HG02981 (cell line): ENCODE measurements around the gene CCDC80.

ENCODE experiments used
- ATAC-seq: cut with Tn5 transposase; IDR thresholded peaks from one replicate; pipeline ENCODE4 v1.9.1; 2021; ENCODE audit warnings: mild to moderate bottlenecking, moderate library complexity; ENCODE audit not compliant: unreplicated experiment

Gene CCDC80, protein sequence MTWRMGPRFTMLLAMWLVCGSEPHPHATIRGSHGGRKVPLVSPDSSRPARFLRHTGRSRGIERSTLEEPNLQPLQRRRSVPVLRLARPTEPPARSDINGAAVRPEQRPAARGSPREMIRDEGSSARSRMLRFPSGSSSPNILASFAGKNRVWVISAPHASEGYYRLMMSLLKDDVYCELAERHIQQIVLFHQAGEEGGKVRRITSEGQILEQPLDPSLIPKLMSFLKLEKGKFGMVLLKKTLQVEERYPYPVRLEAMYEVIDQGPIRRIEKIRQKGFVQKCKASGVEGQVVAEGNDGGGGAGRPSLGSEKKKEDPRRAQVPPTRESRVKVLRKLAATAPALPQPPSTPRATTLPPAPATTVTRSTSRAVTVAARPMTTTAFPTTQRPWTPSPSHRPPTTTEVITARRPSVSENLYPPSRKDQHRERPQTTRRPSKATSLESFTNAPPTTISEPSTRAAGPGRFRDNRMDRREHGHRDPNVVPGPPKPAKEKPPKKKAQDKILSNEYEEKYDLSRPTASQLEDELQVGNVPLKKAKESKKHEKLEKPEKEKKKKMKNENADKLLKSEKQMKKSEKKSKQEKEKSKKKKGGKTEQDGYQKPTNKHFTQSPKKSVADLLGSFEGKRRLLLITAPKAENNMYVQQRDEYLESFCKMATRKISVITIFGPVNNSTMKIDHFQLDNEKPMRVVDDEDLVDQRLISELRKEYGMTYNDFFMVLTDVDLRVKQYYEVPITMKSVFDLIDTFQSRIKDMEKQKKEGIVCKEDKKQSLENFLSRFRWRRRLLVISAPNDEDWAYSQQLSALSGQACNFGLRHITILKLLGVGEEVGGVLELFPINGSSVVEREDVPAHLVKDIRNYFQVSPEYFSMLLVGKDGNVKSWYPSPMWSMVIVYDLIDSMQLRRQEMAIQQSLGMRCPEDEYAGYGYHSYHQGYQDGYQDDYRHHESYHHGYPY

DNA sequence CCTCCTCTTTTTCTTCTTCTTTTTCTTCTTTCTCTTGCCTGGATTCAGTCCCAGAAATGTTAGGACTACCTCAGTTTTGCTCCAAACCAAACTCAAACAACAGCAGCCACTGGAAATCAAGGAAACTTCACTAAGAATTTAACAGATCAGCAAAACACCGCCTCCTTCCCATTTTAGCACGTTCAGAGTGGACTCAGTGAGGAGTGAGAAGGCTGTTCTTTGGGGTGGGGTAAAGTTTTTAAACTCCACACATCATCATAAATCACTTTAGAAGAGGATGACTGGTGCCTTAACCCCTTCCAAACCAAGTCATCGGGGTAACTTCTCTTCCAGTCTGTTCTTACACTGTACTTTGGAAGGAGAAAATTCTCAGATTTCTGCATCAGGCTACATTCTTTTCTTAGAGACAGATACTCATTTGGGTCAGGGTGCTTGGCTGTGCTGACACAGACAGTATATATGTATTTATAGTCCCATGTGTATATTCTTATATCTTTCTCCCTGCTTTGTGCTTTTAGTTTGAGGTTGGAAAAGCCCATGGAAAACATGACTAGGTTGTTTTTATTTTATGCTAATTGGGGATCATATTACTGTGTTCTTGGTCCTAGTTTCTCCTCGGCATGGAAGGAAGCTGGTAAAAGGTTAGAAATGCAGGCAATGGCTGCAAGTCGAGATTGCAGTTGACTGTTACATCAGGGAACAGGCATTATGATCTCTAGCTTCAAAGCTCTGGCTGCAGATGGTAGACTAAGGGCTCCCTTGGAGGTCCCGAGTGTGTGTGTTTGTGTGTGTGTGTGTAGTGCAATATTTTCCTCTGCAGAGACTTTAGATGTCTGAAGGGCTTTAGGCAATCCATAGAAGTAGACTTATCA is at the start of gene CCDC80:
Gene CCDC80 (minus strand): TSS at position 214 of the 872 bp plus-strand sequence. CDS start 1,238 bp downstream, outside the sequence.
- no peak for ATAC-seq

DNA sequence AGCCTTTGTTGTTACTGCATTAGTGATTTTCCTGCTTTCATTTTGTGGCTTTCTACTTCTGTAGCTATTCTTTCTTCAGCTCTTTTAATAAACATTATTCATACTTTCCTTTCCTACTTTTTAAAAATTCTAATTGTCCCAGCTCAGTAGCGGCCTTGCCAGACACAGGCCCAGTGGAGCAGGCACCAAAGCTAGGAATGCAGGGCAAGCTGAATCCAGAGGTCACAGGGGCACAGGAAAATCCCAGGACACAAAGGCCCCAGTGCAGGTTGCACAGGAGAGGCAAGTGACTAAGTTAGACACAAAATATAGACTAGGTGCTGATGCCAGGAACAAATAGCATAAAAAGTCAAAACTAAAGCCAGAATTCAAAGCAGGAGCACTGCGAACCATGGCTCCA is 49.0 kb upstream of the CCDC80 start:
- ATAC-seq = no peak

- no peak for ATAC-seq
Measured at GRCh38 chr3:112689385-112689784, 48.4 kb upstream of the CCDC80 start.

GRCh38 chr3:112688819-112689218 is 47.9 kb upstream of the CCDC80 start:
- ATAC-seq = no peak

GRCh38 chr3:112688085-112688769 is 47.3 kb upstream of the CCDC80 start:
- no peak for ATAC-seq

DNA sequence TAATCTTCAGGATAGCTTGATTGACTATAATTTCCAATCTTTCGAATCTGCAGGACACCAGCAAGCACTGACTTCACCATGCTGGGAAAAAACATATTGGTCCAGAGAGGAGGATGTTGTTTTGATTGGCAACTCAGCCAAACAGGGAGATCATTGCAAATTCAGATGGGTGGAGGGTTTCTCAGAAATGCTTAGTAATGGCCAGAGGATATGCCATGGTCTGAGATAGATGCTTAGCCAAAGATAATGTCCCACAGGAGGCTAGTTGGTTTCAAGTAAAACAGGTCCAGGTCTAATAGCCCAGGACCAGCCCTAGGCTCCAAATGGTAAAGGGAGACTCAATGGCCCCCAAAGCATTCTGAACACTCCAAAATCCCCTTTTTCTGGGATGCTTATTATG is 46.7 kb upstream of the CCDC80 start:
- no peak for ATAC-seq

GRCh38 chr3:112687211-112687610 is 46.3 kb upstream of the CCDC80 start:
- ATAC-seq = no peak

DNA sequence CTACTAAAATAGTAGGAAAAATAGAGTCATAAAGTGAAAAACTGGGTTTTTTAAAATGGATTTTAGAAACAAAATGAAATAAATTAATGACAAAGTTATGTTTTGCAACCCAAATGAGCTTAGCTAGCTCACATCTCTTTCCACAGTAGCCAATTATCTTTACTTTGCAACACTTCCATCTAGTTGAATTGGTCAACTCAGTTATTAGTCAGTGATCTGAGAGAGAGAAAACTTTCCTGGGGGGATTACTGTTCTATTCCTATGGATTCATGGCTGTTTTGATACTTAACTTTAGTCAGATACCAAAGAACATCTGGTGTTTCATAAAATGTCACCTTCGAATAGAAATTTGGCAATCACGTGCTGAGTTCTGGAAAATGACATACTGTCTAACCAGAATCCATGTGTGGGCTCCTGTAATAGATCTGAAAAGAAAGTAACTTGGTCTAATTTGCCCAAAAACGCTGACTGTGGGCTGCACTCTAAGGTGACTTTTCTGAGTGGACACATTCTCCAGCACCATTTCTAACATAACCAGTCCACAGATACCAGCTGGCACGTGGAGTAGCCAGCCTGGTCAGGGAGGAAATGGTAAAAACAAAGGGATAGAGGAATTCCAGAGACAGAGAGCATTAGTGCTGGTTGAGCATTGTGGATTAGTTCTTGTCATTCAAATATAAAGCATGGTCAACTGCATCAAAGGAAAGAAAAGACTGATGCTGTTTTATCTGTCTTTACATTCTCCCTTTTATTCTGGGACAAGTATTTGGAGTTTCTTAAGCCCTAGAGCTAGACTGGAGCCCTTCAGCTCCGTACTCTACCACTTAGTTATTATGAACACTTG is 45.2 kb upstream of the CCDC80 start:
- no peak for ATAC-seq

DNA sequence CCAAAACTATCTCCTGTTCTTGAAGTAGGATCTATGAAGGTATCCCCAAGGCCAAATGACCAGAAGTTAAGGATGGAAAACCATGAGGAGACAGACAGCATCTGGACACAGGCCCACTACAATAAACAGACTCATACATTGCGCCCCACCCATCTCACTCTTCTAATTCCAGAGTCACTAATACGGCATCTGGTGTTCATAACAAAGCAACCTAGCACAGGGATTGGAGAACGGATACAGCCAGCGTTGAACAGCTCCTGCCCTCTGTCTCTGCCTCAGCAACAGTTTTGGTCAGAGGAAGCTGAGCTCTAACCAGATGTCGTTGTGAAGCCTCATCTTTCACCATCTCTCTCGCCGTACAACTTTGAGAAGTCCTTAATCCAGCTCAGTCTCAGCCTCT is 44.5 kb upstream of the CCDC80 start:
- ATAC-seq = no peak

GRCh38 chr3:112682361-112682760 is 41.4 kb upstream of the CCDC80 start:
- ATAC-seq = no peak

- no peak for ATAC-seq
Measured at GRCh38 chr3:112681822-112682325, 40.9 kb upstream of the CCDC80 start.

DNA sequence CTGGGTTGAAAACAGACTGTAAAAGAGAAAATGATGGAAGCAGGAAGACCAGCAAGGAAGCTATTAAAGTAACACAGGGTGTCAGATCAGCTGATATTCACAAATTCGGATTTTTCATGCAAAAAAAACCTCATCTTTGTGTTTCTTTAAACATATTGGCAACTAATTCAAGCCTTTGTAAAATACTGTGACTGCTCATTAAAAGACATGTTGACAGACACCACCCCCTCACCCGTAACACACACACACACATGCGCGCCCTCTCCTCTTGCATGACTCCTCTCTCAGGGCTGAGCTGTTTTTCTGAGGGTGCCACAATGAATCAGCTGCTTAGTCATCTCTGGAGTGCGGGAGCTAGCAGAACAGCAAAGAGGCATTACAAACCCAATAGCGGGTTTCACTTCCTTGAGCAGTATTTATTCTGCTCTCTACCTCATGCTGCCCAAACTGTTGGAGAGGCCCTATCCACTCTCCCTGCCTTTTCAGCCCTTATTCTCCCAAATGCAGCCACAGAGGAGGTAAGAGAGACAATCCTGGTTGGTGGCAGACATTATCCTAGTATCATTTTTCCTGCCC is 35.8 kb upstream of the CCDC80 start:
- peak; percentile 99 for ATAC-seq

- no peak for ATAC-seq
Measured at GRCh38 chr3:112675943-112676535, 35.1 kb upstream of the CCDC80 start.

GRCh38 chr3:112675349-112675748 is 34.4 kb upstream of the CCDC80 start:
- ATAC-seq = no peak

GRCh38 chr3:112672716-112673541 is 32.0 kb upstream of the CCDC80 start:
- ATAC-seq = no peak

DNA sequence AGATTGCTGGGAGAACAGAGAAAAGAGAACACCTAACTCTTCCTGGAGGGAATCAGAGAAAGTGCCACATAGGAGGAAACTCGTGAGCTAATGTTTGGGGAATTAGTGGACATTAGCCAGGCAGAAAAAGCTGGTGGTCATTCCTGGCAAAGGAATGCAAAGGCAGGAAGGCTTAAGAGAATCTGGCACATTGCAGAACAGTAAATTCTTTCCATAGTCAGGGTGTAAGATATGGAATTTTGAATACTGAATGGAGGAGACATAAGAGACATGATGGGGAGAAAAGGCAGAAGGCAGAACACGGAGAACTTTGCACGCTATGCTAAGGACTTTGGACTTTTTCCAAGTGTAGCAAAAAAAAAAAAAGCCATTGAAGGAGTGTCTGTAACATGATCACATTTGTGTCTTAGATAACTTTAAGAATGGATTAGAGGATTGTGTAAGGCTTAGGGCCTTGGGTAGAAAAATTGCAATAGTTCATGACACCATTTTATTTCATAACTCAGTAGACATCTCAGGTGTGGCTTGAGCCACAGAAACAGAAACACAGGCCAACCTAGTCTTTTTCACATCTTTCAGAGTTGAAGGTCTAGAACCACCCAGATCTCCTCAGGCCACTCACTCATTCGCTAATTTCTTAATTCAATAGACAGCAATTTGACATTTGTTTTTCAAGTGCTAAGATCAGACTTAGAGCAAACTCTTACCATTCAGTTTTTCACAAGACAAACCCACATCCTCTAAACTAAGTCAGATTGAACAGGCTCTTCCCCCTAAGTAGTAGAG is 31.2 kb upstream of the CCDC80 start:
- no peak for ATAC-seq

DNA sequence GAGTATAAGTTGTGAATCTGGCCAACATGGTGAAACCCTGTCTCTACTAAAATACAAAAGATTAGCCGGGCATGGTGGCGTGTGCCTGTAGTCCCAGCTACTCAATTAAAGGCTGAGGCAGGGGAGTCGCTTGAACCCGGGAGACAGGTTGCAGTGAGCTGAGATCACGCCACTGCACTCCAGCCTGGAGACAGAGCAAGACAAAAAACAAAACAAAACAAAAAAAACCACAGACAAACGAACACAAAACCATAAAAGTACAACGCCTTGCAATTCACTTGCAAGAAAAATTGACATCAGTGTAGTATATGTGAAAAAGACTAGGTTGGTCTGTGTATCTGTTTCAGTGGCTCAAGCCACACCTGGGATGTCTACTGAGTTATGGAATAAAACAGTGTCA is 29.9 kb upstream of the CCDC80 start:
- ATAC-seq = no peak
